Fibroblast of upper back skin (primary cell): Measurements from ENCODE around the gene PODXL.

ENCODE experiments used
- DNase-seq: peaks from one replicate; pipeline ENCODE4 v3.0.0-alpha.2; 2013

The PODXL gene

GRCh38 chr7:131563918-131564317, 7.5 kb upstream of the PODXL start:
- no peak for DNase-seq

- DNase-seq = no peak
Measured at GRCh38 chr7:131562941-131563340, 6.5 kb upstream of the PODXL start.

- DNase-seq = no peak
Measured at GRCh38 chr7:131560061-131560460, 3.6 kb upstream of the PODXL start.

GRCh38 chr7:131557652-131558385, 1.4 kb upstream of the PODXL start:
- no peak for DNase-seq

GRCh38 chr7:131556909-131557651, 652 bp upstream of the PODXL start:
- no peak for DNase-seq

- no peak for DNase-seq
Measured at GRCh38 chr7:131555552-131556052, 826 bp downstream of the PODXL start.

- DNase-seq = no peak
Measured at GRCh38 chr7:131554880-131555516, 1.4 kb downstream of the PODXL start.

- DNase-seq = no peak
Measured at GRCh38 chr7:131553931-131554330, 2.5 kb downstream of the PODXL start.

- DNase-seq = no peak
Measured at GRCh38 chr7:131552053-131552452, 4.4 kb downstream of the PODXL start.

- no peak for DNase-seq
Measured at GRCh38 chr7:131550846-131551245, 5.6 kb downstream of the PODXL start.

GRCh38 chr7:131548371-131548770, 8.1 kb downstream of the PODXL start:
- no peak for DNase-seq

GRCh38 chr7:131547589-131547988, 8.8 kb downstream of the PODXL start:
- no peak for DNase-seq

- peak; percentile 41 for DNase-seq
Measured at GRCh38 chr7:131546583-131547141, 9.8 kb downstream of the PODXL start.

GRCh38 chr7:131546126-131546525, 10.3 kb downstream of the PODXL start:
- DNase-seq = no peak

- peak; percentile 59 for DNase-seq
Measured at GRCh38 chr7:131544449-131545301, 11.8 kb downstream of the PODXL start.

- DNase-seq = no peak
Measured at GRCh38 chr7:131544021-131544420, 12.4 kb downstream of the PODXL start.

GRCh38 chr7:131543298-131543697, 13.1 kb downstream of the PODXL start:
- DNase-seq = no peak

- DNase-seq = no peak
Measured at GRCh38 chr7:131540491-131541162, 15.8 kb downstream of the PODXL start.

GRCh38 chr7:131538813-131539179, 17.6 kb downstream of the PODXL start:
- no peak for DNase-seq

GRCh38 chr7:131538071-131538812, 18.2 kb downstream of the PODXL start:
- peak; percentile 71 for DNase-seq

- DNase-seq = peak; percentile 91
Measured at GRCh38 chr7:131537571-131537978, 18.9 kb downstream of the PODXL start.
